HepG2 (cell line): Measurements from ENCODE around the gene SPHK2. TPM values are rescaled to one million over a fixed set of nuclear protein-coding genes. Genes with fewer than 3 reads are reported as not detected.

Experiments used
- JARID2 ChIP-seq: sonication (generic); formaldehyde crosslinking; IDR thresholded peaks from 2 replicates; pipeline ENCODE4 v1.8.1; 2023; ENCODE audit warnings: missing genetic modification reagents, inconsistent platforms; ENCODE audit not compliant: insufficient replicate concordance
- KDM6A ChIP-seq: IDR thresholded peaks from 2 replicates; pipeline ENCODE4 v1.6.1; 2016; ENCODE audit warnings: low read depth
- ZBTB3 ChIP-seq: sonication (generic); formaldehyde crosslinking; IDR thresholded peaks from 2 replicates; pipeline ENCODE4 v1.4.0; 2020; ENCODE audit warnings: low read depth, mild to moderate bottlenecking, moderate library complexity, missing genetic modification reagents, borderline replicate concordance
- ZMYM2 ChIP-seq: sonication (generic); formaldehyde crosslinking; IDR thresholded peaks from 2 replicates; pipeline ENCODE4 v1.8.0; 2022; ENCODE audit warnings: mild to moderate bottlenecking, missing genetic modification reagents
- ZNF709 ChIP-seq: sonication (generic); formaldehyde crosslinking; IDR thresholded peaks from 2 replicates; pipeline ENCODE4 v1.5.0; 2020; ENCODE audit warnings: mild to moderate bottlenecking, missing genetic modification reagents
- polyA plus RNA-seq, 8 experiments: library from polyadenylated mRNA; depleted of rRNA in 3 of 8; stranded (reverse) in 7 of 8; unstranded in 1 of 8; fragments of >200 nt; fragmentation: Illumina TruSeq in 4 of 8; extraction: Trizol in 4 of 8; gene quantifications; 2 replicates each; pipeline versions ENCODE4 v1.2.1 to v1.2.3, GENCODE V29; 2011 to 2016; ENCODE audit warnings: low read depth in 4 of 8, missing spikeins in 1 of 8, mixed read lengths in 1 of 8; ENCODE audit not compliant: insufficient read depth in 1 of 8
- total RNA-seq, 5 experiments: library from RNA; depleted of rRNA; stranded (reverse); fragments of >200 nt; fragmentation: Illumina TruSeq; extraction: Trizol; gene quantifications; 2 replicates each; pipeline ENCODE4 v1.2.3, GENCODE V29; 2016; ENCODE audit warnings: low read depth in 1 of 5
- TF ChIP-seq, protein P1 (sequence below): fragments of 450-650 bp; IDR thresholded peaks from 2 replicates; pipeline ENCODE4 v1.6.1; 2016
- TF ChIP-seq, protein P2 (sequence below): sonication (generic); formaldehyde crosslinking; IDR thresholded peaks from 2 replicates; pipeline ENCODE4 v1.4.0; 2020; ENCODE audit warnings: mild to moderate bottlenecking, missing genetic modification reagents
- TF ChIP-seq, protein P3 (sequence below): sonication (generic); formaldehyde crosslinking; IDR thresholded peaks from 2 replicates; pipeline ENCODE4 v1.9.0; 2021; ENCODE audit warnings: missing genetic modification reagents, borderline replicate concordance

SPHK2 gene
- total and polyA plus RNA-seq, 2 of the 13 experiments (the other 11 are each of a cell fraction or from before 2014, with no cell fraction given): 2.9 to 14.4 TPM

DNA sequence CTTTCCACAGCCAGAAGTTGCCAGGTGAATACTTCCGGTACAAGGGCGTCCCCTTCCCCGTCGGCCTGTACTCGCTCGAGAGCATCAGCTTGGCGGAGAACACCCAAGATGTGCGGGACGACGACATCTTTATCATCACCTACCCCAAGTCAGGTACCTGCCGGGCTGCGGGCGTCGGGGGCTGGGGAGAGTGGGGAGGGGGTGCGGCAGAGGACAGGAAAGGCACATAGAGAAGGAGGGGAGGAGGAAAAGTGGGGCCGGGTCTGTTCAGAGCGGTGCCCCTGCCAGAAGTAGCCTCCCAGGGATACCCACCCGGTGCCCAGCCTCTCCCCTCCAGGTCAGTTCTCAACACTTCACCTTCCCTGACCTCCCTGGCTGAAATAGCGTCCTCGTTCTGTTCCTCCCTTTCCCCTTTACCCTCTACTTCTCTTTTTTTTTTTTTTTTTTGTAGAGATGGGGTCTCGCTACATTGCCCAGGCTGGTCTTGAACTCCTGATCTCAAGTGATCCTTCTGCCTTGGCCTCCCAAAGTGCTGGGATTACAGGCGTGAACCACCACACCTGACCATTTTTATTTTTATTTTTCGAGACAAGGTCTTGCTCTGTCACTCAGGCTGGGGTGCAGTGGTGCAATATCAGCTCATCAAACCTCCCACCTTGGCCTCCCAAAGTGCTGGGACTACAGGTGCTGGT is 43.2 kb upstream of the SPHK2 start (continued):
- TF ChIP-seq, protein P1, sequence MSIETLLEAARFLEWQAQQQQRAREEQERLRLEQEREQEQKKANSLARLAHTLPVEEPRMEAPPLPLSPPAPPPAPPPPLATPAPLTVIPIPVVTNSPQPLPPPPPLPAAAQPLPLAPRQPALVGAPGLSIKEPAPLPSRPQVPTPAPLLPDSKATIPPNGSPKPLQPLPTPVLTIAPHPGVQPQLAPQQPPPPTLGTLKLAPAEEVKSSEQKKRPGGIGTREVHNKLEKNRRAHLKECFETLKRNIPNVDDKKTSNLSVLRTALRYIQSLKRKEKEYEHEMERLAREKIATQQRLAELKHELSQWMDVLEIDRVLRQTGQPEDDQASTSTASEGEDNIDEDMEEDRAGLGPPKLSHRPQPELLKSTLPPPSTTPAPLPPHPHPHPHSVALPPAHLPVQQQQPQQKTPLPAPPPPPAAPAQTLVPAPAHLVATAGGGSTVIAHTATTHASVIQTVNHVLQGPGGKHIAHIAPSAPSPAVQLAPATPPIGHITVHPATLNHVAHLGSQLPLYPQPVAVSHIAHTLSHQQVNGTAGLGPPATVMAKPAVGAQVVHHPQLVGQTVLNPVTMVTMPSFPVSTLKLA: no peak
- TF ChIP-seq, protein P2, sequence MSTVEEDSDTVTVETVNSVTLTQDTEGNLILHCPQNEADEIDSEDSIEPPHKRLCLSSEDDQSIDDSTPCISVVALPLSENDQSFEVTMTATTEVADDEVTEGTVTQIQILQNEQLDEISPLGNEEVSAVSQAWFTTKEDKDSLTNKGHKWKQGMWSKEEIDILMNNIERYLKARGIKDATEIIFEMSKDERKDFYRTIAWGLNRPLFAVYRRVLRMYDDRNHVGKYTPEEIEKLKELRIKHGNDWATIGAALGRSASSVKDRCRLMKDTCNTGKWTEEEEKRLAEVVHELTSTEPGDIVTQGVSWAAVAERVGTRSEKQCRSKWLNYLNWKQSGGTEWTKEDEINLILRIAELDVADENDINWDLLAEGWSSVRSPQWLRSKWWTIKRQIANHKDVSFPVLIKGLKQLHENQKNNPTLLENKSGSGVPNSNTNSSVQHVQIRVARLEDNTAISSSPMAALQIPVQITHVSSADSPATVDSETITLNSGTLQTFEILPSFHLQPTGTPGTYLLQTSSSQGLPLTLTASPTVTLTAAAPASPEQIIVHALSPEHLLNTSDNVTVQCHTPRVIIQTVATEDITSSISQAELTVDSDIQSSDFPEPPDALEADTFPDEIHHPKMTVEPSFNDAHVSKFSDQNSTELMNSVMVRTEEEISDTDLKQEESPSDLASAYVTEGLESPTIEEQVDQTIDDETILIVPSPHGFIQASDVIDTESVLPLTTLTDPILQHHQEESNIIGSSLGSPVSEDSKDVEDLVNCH (CRISPR knock-in tag): no peak
- TF ChIP-seq ZNF709 (CRISPR knock-in tag) (no peak), JARID2 (no peak), KDM6A (CRISPR knock-in tag) (no peak), ZMYM2 (no peak), ZBTB3 (CRISPR knock-in tag) (no peak)
- TF ChIP-seq, protein P3, sequence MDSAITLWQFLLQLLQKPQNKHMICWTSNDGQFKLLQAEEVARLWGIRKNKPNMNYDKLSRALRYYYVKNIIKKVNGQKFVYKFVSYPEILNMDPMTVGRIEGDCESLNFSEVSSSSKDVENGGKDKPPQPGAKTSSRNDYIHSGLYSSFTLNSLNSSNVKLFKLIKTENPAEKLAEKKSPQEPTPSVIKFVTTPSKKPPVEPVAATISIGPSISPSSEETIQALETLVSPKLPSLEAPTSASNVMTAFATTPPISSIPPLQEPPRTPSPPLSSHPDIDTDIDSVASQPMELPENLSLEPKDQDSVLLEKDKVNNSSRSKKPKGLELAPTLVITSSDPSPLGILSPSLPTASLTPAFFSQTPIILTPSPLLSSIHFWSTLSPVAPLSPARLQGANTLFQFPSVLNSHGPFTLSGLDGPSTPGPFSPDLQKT: no peak
